H1 (cell line): ENCODE measurements around the gene FOXD4L1. TPM values are rescaled to one million over a fixed set of nuclear protein-coding genes. Genes with fewer than 3 reads are reported as not detected.
"Not testable (repeated sequence)": the region's sequence is repeated elsewhere in the genome, so short reads cannot be mapped to it uniquely, and the experiment has no call there.

Experiments
- CTCF ChIA-PET: fragments of 300-600 bp; sonication (Branson Sonifier 250); formaldehyde crosslinking; loops from one replicate; lab custom pipeline; 2021; ENCODE audit not compliant: partially characterized antibody; lab: Charles Lee
- POLR2A ChIA-PET: fragments of 300-600 bp; sonication (Branson Sonifier 250); formaldehyde crosslinking; loops from one replicate; lab custom pipeline; 2021; ENCODE audit warnings: inconsistent platforms; ENCODE audit not compliant: partially characterized antibody; lab: Charles Lee
- DNase-seq, 2 experiments: peaks; one replicate each; pipeline versions ENCODE4 v3.0.0 to v3.0.0-alpha.2; 2010 to 2022; ENCODE audit warnings: low spot score in 2 of 2, low read depth in 1 of 2, mixed read lengths in 1 of 2
- FAIRE-seq: peaks from 2 replicates; lab custom pipeline; 2011; peaks lifted over from hg19 to GRCh38; lab: Jason Lieb, UNC
- H2AFZ ChIP-seq: 2 replicates; pipeline ENCODE4 v1.8.1; 2012; ENCODE audit warnings: low read length, inconsistent platforms
- H2AK5ac ChIP-seq: 2 replicates; pipeline ENCODE4 v1.6.1; 2013; ENCODE audit warnings: low read depth, low read length
- H2BK120ac ChIP-seq: replicated peaks from 2 replicates; pipeline ENCODE3; 2013; ENCODE audit warnings: low read depth, low read length, inconsistent platforms
- H2BK12ac ChIP-seq: 2 replicates; pipeline ENCODE4 v1.6.1; 2013; ENCODE audit warnings: low read depth, low read length
- H2BK15ac ChIP-seq: 2 replicates; pipeline ENCODE4 v1.6.1; 2013; ENCODE audit warnings: low read length
- H2BK20ac ChIP-seq: 2 replicates; pipeline ENCODE4 v1.6.1; 2013; ENCODE audit warnings: low read length
- H2BK5ac ChIP-seq: 2 replicates; pipeline ENCODE4 v1.6.1; 2013; ENCODE audit warnings: low read depth, low read length
- H3K14ac ChIP-seq: 2 replicates; pipeline ENCODE4 v1.6.1; 2013; ENCODE audit warnings: inconsistent platforms; ENCODE audit not compliant: insufficient read length
- H3K18ac ChIP-seq: 2 replicates; pipeline ENCODE4 v1.6.1; 2013; ENCODE audit warnings: low read length; ENCODE audit errors: extremely low read depth
- H3K23ac ChIP-seq: 2 replicates; pipeline ENCODE4 v1.6.1; 2013; ENCODE audit warnings: inconsistent platforms; ENCODE audit not compliant: insufficient read length
- H3K23me2 ChIP-seq: 2 replicates; pipeline ENCODE4 v1.6.1; 2013; ENCODE audit warnings: low read depth, low read length
- H3K27ac ChIP-seq: 2 replicates; pipeline ENCODE4 v1.6.1; 2011; ENCODE audit warnings: low read depth, low read length, inconsistent platforms
- H3K27me3 ChIP-seq, 4 experiments: replicated peaks in 1 of 4; 1 replicate in 1 of 4; 2 replicates in 3 of 4; pipeline versions ENCODE4 v1.6.1 to v1.8.1; 2011 to 2013; ENCODE audit warnings: low read length in 3 of 4, mild to moderate bottlenecking in 3 of 4, inconsistent platforms in 2 of 4, mixed read lengths in 2 of 4, moderate library complexity in 1 of 4; ENCODE audit not compliant: control insufficient read depth in 3 of 4, insufficient read depth in 3 of 4; ENCODE audit errors: extremely low read depth in 1 of 4
- H3K36me3 ChIP-seq, 4 experiments: 2 replicates each; pipeline versions ENCODE4 v1.6.1 to v1.8.1; 2011 to 2013; ENCODE audit warnings: mild to moderate bottlenecking in 4 of 4, low read length in 3 of 4, moderate library complexity in 2 of 4, control low read depth in 1 of 4, inconsistent platforms in 1 of 4; ENCODE audit not compliant: insufficient read depth in 4 of 4, control insufficient read depth in 2 of 4
- H3K4ac ChIP-seq: replicated peaks from 2 replicates; pipeline ENCODE3; 2013; ENCODE audit warnings: low read length, low read depth, mixed read lengths, inconsistent platforms; ENCODE audit not compliant: insufficient read length
- H3K4me1 ChIP-seq, 4 experiments: replicated peaks in 1 of 4; 1 replicate in 1 of 4; 2 replicates in 3 of 4; pipeline versions ENCODE4 v1.6.1 to v1.8.1; 2011 to 2013; ENCODE audit warnings: low read length in 3 of 4, inconsistent platforms in 2 of 4, mixed read lengths in 1 of 4; ENCODE audit not compliant: insufficient read depth in 4 of 4, control insufficient read depth in 3 of 4
- H3K4me2 ChIP-seq, 2 experiments: 2 replicates each; pipeline versions ENCODE4 v1.6.1 to v1.8.1; 2011 to 2013; ENCODE audit warnings: low read depth in 2 of 2, low read length in 2 of 2, control low read depth in 1 of 2, inconsistent platforms in 1 of 2, mild to moderate bottlenecking in 1 of 2; ENCODE audit not compliant: insufficient read depth in 1 of 2
- H3K4me3 ChIP-seq, 4 experiments: fragments of 200-600, 300-600 bp in 1 of 4; sonication (generic), shearing (Covaris generic), sonication (Bioruptor Twin) in 1 of 4; 2 replicates each; pipeline versions ENCODE4 v1.5.1 to v1.8.1; 2011 to 2016; ENCODE audit warnings: low read length in 4 of 4, low read depth in 3 of 4, control low read depth in 2 of 4, inconsistent platforms in 2 of 4, mild to moderate bottlenecking in 2 of 4, mixed read lengths in 1 of 4, moderate library complexity in 1 of 4; ENCODE audit not compliant: insufficient read depth in 2 of 4; ENCODE audit errors: extremely low read depth in 1 of 4
- H3K56ac ChIP-seq: replicated peaks from 2 replicates; pipeline ENCODE3; 2013; ENCODE audit warnings: low read depth, mild to moderate bottlenecking, mixed read lengths, low read length, inconsistent platforms; ENCODE audit not compliant: insufficient read length
- H3K79me1 ChIP-seq: 2 replicates; pipeline ENCODE4 v1.6.1; 2013; ENCODE audit warnings: low read depth, low read length, control low read depth
- H3K79me2 ChIP-seq, 2 experiments: 2 replicates each; pipeline versions ENCODE4 v1.6.1 to v1.8.1; 2012 to 2013; ENCODE audit warnings: low read length in 2 of 2, mild to moderate bottlenecking in 2 of 2, inconsistent platforms in 1 of 2; ENCODE audit not compliant: insufficient read depth in 2 of 2, control insufficient read depth in 1 of 2
- H3K9ac ChIP-seq, 4 experiments: replicated peaks in 1 of 4; 1 replicate in 1 of 4; 2 replicates in 3 of 4; pipeline versions ENCODE4 v1.6.1 to v1.8.1; 2011 to 2013; ENCODE audit warnings: low read depth in 3 of 4, low read length in 3 of 4, control low read depth in 2 of 4, mild to moderate bottlenecking in 2 of 4, moderate library complexity in 2 of 4, inconsistent platforms in 1 of 4; ENCODE audit errors: extremely low read depth in 1 of 4
- H3K9me3 ChIP-seq, 2 experiments: 2 replicates each; pipeline versions ENCODE4 v1.6.1 to v1.8.1; 2012 to 2013; ENCODE audit warnings: mild to moderate bottlenecking in 2 of 2, moderate library complexity in 2 of 2, control low read depth in 1 of 2, inconsistent platforms in 1 of 2, low read depth in 1 of 2, low read length in 1 of 2, mixed read lengths in 1 of 2; ENCODE audit not compliant: insufficient read depth in 2 of 2
- H4K20me1 ChIP-seq, 2 experiments: replicated peaks in 1 of 2; 2 replicates each; pipeline versions ENCODE3 to v1.8.1; 2011 to 2013; ENCODE audit warnings: inconsistent platforms in 2 of 2, low read length in 2 of 2, mild to moderate bottlenecking in 1 of 2; ENCODE audit not compliant: insufficient read depth in 2 of 2, control insufficient read depth in 1 of 2
- H4K5ac ChIP-seq: 2 replicates; pipeline ENCODE4 v1.6.1; 2013; ENCODE audit warnings: low read length, low read depth, mixed read lengths, inconsistent platforms; ENCODE audit not compliant: insufficient read length
- H4K8ac ChIP-seq: 2 replicates; pipeline ENCODE4 v1.8.0; 2013; ENCODE audit warnings: mild to moderate bottlenecking, moderate library complexity, low read length, inconsistent platforms; ENCODE audit not compliant: insufficient read depth; ENCODE audit errors: extremely low read depth
- H4K91ac ChIP-seq: replicated peaks from 2 replicates; pipeline ENCODE3; 2013; ENCODE audit warnings: low read length, mixed read lengths, inconsistent platforms; ENCODE audit not compliant: insufficient read length
- WGBS, 2 experiments: shearing (Covaris generic) in 1 of 2; methylation state at CpG; one replicate each; pipeline versions ENCODE4 v1.1.6 to v1.1.7; 2013 to 2015; ENCODE audit warnings: low lambda C conversion rate in 2 of 2, mixed read lengths in 2 of 2, inconsistent platforms in 1 of 2, low coverage in 1 of 2, missing lambda C conversion rate in 1 of 2; ENCODE audit not compliant: insufficient replicate concordance in 2 of 2, insufficient coverage in 1 of 2, insufficient read length in 1 of 2; ENCODE audit errors: extremely low coverage in 1 of 2, missing lambda C conversion rate in 1 of 2; 5-methylcytosine and 5-hydroxymethylcytosine counted together
- polyA plus RNA-seq, 7 experiments: library from polyadenylated mRNA; depleted of rRNA in 3 of 7; stranded (reverse) in 5 of 7; unstranded in 2 of 7; fragments of >200 nt in 5 of 7; fragments of 200-250 nt in 2 of 7; gene quantifications; 1 replicate in 5 of 7; 2 replicates in 1 of 7; 4 replicates in 1 of 7; pipeline versions ENCODE4 v1.2.1 to v1.2.3, GENCODE V29; 2011 to 2013; ENCODE audit warnings: missing spikeins in 2 of 7, mixed read lengths in 2 of 7
- total RNA-seq: library from RNA; stranded (reverse); fragmentation: NEBNext Ultra II Directional; extraction: Animal tissue kit (Norgen Biotek cat#: 25700); gene quantifications from 2 replicates; pipeline ENCODE4 v1.2.1, GENCODE V29; 2021

Gene FOXD4L1
- total and polyA plus RNA-seq, 2 of the 8 experiments (the other 6 are each of a cell fraction or from before 2014, with no cell fraction given): not detected

DNA sequence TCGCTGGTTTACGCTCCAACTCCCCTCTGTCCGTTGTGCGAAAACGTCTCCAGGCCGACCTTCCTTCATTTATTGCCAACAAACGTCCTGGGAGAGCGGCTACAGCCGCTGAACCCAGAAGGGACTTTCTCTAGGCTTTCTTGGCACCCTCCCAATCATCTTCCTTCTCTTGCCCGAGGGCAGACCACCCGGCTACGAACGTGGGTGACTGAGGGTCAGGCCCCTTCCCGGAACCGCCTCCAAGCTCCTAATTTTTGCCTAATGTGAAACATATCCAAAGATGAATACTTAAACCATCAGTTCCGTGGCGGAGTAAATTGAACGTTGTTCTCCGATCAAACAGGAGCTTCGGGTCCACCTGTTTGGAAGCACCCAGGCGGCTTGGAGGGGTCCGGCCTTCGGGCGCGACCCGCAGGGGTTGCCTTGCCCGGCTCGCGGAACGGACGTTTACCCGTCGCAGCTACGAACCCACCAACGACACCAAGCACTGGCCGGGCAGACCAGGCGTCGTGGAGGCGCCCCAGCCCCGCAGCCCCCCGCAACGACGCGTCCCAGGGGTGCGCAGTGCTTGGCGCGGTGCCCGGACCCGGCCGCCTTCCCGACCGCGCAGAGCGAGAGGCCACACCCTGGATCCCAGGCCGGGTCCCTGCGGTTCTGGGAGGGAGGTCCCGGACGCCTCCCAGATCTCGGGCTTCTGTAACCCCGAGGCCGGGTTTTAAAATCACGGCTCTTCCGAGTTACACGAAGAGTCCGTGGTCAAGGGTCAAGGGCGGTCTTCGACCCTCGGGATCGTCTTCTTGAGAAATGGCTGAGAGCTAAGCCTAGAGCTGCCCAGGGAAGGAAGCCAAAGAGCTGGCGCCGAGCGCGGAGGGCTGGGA is 4.0 kb downstream of the FOXD4L1 start:
- H3K23ac ChIP-seq, H2BK5ac ChIP-seq, H3K14ac ChIP-seq, H2BK120ac ChIP-seq, H3K36me3 ChIP-seq, H3K9me3 ChIP-seq, H2BK15ac ChIP-seq, H3K23me2 ChIP-seq, H3K56ac ChIP-seq, H3K79me1 ChIP-seq, H2AFZ ChIP-seq, POLR2A ChIA-PET, H3K9ac ChIP-seq, H2AK5ac ChIP-seq, H3K18ac ChIP-seq, H3K79me2 ChIP-seq, H4K20me1 ChIP-seq, FAIRE-seq, H3K4ac ChIP-seq, H4K8ac ChIP-seq, H4K91ac ChIP-seq, H2BK12ac ChIP-seq, H4K5ac ChIP-seq, H3K4me1 ChIP-seq, H2BK20ac ChIP-seq, CTCF ChIA-PET, H3K27ac ChIP-seq: not testable (repeated sequence)
- peaks cover 23 to 52% (median 41%) of the 10 kb centered on the region in 4 experiments; a peak in 6 of 7 replicates for H3K27me3 ChIP-seq
- WGBS, 2 experiments: 3% methylated on average over 41 of the region's 73 CpGs; no CpG with 5 or more reads in 1 of the 2 experiments
- DNase-seq: peak in 1 of 2 experiments; percentile 46
- H3K4me3 ChIP-seq: peak overlapping the region in 1 of 4 experiments; percentile 46; a peak in 2 of 8 replicates
- peak overlapping the region; percentile 41 to 62; a peak in 3 of 4 replicates for H3K4me2 ChIP-seq
